Neural cell (in vitro differentiated cells): Measurements from ENCODE around the gene PRG3. TPM values are rescaled to one million over a fixed set of nuclear protein-coding genes. Genes with fewer than 3 reads are reported as not detected.

ENCODE experiments used
- H2AFZ ChIP-seq: fragments of 200-600, 300-800 bp; sonication (generic), shearing (Covaris generic); 2 replicates; pipeline ENCODE4 v1.6.0; 2014; ENCODE audit warnings: low read depth, mild to moderate bottlenecking, antibody characterized with exemption, low read length, moderate library complexity
- H3F3A ChIP-seq: fragments of 200-600 bp; shearing (Covaris generic); 2 replicates; pipeline ENCODE4 v1.6.1; 2016; ENCODE audit warnings: mild to moderate bottlenecking, moderate library complexity, mixed read lengths, antibody characterized with exemption, low read length; ENCODE audit not compliant: insufficient read depth, poor library complexity, severe bottlenecking
- H3K27ac ChIP-seq: fragments of 200-600, 300-800 bp; sonication (generic), shearing (Covaris generic); 2 replicates; pipeline ENCODE4 v1.5.1; 2014; ENCODE audit warnings: mild to moderate bottlenecking, low read length, moderate library complexity
- H3K27me3 ChIP-seq: fragments of 300-800, 200-600 bp; sonication (generic), shearing (Covaris generic); 2 replicates; pipeline ENCODE4 v1.6.0; 2014; ENCODE audit warnings: mild to moderate bottlenecking, low read depth, low read length, moderate library complexity; ENCODE audit not compliant: insufficient read depth
- H3K36me3 ChIP-seq: fragments of 300-800, 200-600 bp; sonication (generic), shearing (Covaris generic); 2 replicates; pipeline ENCODE4 v1.5.1; 2014; ENCODE audit warnings: mild to moderate bottlenecking, antibody characterized with exemption, low read length, moderate library complexity; ENCODE audit not compliant: insufficient read depth
- H3K4me2 ChIP-seq: fragments of 300-800, 200-600 bp; sonication (generic), shearing (Covaris generic); 2 replicates; pipeline ENCODE4 v1.6.0; 2014; ENCODE audit warnings: mild to moderate bottlenecking, low read length
- H3K4me3 ChIP-seq: fragments of 300-800, 200-600 bp; sonication (generic), shearing (Covaris generic); 2 replicates; pipeline ENCODE4 v1.5.1; 2014; ENCODE audit warnings: mild to moderate bottlenecking, low read length, moderate library complexity
- H3K79me2 ChIP-seq: fragments of 200-600 bp; shearing (Covaris generic); replicated peaks from 2 replicates; pipeline ENCODE4 v1.6.0; 2014; ENCODE audit warnings: mild to moderate bottlenecking, low read length, moderate library complexity; ENCODE audit not compliant: insufficient read depth
- H3K9ac ChIP-seq: fragments of 300-800, 200-600 bp; sonication (generic), shearing (Covaris generic); 2 replicates; pipeline ENCODE4 v1.6.1; 2016; ENCODE audit warnings: mild to moderate bottlenecking, low read length, mixed read lengths
- H3K9me2 ChIP-seq: fragments of 200-600 bp; shearing (Covaris generic); 2 replicates; pipeline ENCODE4 v1.6.1; 2016; ENCODE audit warnings: mild to moderate bottlenecking, low read length, mixed read lengths; ENCODE audit not compliant: insufficient read depth
- H3K9me3 ChIP-seq: fragments of 200-600, 300-800 bp; sonication (generic), shearing (Covaris generic); 2 replicates; pipeline ENCODE4 v1.6.1; 2016; ENCODE audit warnings: mild to moderate bottlenecking, mixed run types, low read length, moderate library complexity, mixed read lengths
- H4K20me1 ChIP-seq: fragments of 200-600 bp; shearing (Covaris generic); 2 replicates; pipeline ENCODE4 v1.6.1; 2016; ENCODE audit warnings: mild to moderate bottlenecking, mixed run types; ENCODE audit not compliant: insufficient read depth
- CTCF ChIP-seq: fragments of 450-650 bp; IDR thresholded peaks from 2 replicates; pipeline ENCODE4 v1.5.1; 2014; ENCODE audit warnings: antibody characterized with exemption, mild to moderate bottlenecking, moderate library complexity; ENCODE audit not compliant: poor library complexity, severe bottlenecking
- EP300 ChIP-seq: fragments of 450-650 bp; conservative IDR thresholded peaks from 2 replicates; pipeline ENCODE4 v1.6.1; 2014; ENCODE audit warnings: antibody characterized with exemption, mild to moderate bottlenecking, moderate library complexity; ENCODE audit not compliant: poor library complexity, severe bottlenecking
- EZH2 ChIP-seq: fragments of 200-600, 300-800 bp; shearing (Covaris generic), sonication (generic); IDR thresholded peaks from 2 replicates; pipeline ENCODE4 v1.6.1; 2014; ENCODE audit warnings: antibody characterized with exemption, low read length, borderline replicate concordance, mild to moderate bottlenecking; ENCODE audit not compliant: insufficient read depth, poor library complexity, severe bottlenecking
- MXI1 ChIP-seq: fragments of 450-650 bp; conservative IDR thresholded peaks from 2 replicates; pipeline ENCODE4 v1.6.1; 2014; ENCODE audit warnings: antibody characterized with exemption, mild to moderate bottlenecking; ENCODE audit not compliant: poor library complexity, severe bottlenecking
- POLR2AphosphoS5 ChIP-seq: IDR thresholded peaks from 2 replicates; pipeline ENCODE4 v1.6.1; 2012
- RAD21 ChIP-seq: fragments of 450-650 bp; conservative IDR thresholded peaks from 2 replicates; pipeline ENCODE4 v1.6.1; 2014; ENCODE audit warnings: antibody characterized with exemption, mild to moderate bottlenecking, moderate library complexity
- SMC3 ChIP-seq: fragments of 450-650 bp; conservative IDR thresholded peaks from 2 replicates; pipeline ENCODE4 v1.6.1; 2014; ENCODE audit warnings: antibody characterized with exemption, mild to moderate bottlenecking, moderate library complexity; ENCODE audit not compliant: poor library complexity
- TAF1 ChIP-seq: IDR thresholded peaks from 2 replicates; pipeline ENCODE4 v1.6.1; 2012; ENCODE audit warnings: low read depth
- polyA plus RNA-seq: library from polyadenylated mRNA; depleted of rRNA; stranded (reverse); fragments of >200 nt; gene quantifications from 2 replicates; pipeline ENCODE4 v1.2.3, GENCODE V29; 2014
- TF ChIP-seq, protein P1 (sequence below): IDR thresholded peaks from 2 replicates; pipeline ENCODE4 v1.6.1; 2012; ENCODE audit warnings: borderline replicate concordance

The PRG3 gene
- polyA plus RNA-seq, 1 donor from 2014 or later, result not detected

- Histone ChIP-seq H3F3A (no peaks in the 10 kb centered on the region), H3K9me2 (no peaks in the 10 kb centered on the region), H3K4me2 (no peak overlapping the region), H3K9me3 (no peaks in the 10 kb centered on the region), H3K36me3 (no peaks in the 10 kb centered on the region), H3K27me3 (no peaks in the 10 kb centered on the region), H4K20me1 (no peaks in the 10 kb centered on the region), H3K79me2 (no peaks in the 10 kb centered on the region), H3K9ac (no peak overlapping the region), H3K27ac (no peak overlapping the region), H2AFZ (no peak overlapping the region), H3K4me3 (no peak overlapping the region)
- no peak for TF ChIP-seq SMC3
- TF ChIP-seq EP300, result no peak
- TF ChIP-seq EZH2, result no peak
- TF ChIP-seq CTCF, result no peak
- TF ChIP-seq RAD21, result no peak
- no peak for TF ChIP-seq POLR2AphosphoS5
- no peak for TF ChIP-seq TAF1
- no peak for TF ChIP-seq MXI1
- TF ChIP-seq, protein P1, sequence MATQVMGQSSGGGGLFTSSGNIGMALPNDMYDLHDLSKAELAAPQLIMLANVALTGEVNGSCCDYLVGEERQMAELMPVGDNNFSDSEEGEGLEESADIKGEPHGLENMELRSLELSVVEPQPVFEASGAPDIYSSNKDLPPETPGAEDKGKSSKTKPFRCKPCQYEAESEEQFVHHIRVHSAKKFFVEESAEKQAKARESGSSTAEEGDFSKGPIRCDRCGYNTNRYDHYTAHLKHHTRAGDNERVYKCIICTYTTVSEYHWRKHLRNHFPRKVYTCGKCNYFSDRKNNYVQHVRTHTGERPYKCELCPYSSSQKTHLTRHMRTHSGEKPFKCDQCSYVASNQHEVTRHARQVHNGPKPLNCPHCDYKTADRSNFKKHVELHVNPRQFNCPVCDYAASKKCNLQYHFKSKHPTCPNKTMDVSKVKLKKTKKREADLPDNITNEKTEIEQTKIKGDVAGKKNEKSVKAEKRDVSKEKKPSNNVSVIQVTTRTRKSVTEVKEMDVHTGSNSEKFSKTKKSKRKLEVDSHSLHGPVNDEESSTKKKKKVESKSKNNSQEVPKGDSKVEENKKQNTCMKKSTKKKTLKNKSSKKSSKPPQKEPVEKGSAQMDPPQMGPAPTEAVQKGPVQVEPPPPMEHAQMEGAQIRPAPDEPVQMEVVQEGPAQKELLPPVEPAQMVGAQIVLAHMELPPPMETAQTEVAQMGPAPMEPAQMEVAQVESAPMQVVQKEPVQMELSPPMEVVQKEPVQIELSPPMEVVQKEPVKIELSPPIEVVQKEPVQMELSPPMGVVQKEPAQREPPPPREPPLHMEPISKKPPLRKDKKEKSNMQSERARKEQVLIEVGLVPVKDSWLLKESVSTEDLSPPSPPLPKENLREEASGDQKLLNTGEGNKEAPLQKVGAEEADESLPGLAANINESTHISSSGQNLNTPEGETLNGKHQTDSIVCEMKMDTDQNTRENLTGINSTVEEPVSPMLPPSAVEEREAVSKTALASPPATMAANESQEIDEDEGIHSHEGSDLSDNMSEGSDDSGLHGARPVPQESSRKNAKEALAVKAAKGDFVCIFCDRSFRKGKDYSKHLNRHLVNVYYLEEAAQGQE, result no peak
Measured at GRCh38 chr11:57374966-57375365, 6.0 kb downstream of the PRG3 start.

DNA sequence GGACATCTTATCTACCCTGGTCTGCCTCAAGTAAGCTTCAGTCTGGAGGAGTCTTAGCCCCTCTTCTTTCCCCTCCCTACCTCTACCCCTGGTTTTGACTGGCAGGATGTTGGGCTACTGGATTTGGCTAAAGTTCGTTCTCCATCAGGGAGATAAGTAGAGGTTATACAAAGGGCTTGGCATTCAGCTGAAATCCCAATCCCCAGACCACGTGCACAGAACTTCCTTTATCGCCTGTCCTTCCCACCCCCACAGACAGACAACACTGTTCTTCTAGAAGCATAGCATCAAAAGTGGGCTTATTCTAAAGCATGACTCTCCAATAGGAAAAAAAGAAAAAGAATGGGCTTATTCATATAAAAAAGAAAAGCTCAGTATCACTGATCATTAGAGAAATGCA lies 7.8 kb downstream of the PRG3 start:
- no peaks in the 10 kb centered on the region for H3K9me2 ChIP-seq
- no peaks in the 10 kb centered on the region for H3K79me2 ChIP-seq
- H3K36me3 ChIP-seq, result no peaks in the 10 kb centered on the region
- H3K9ac ChIP-seq, result no peak overlapping the region
- H3K27ac ChIP-seq, result no peak overlapping the region
- no peak overlapping the region for H2AFZ ChIP-seq
- no peaks in the 10 kb centered on the region for H3F3A ChIP-seq
- TF ChIP-seq SMC3 (no peak), EP300 (no peak), TAF1 (no peak), RAD21 (no peak), CTCF (no peak), MXI1 (no peak), POLR2AphosphoS5 (no peak), EZH2 (no peak)
- TF ChIP-seq, protein P1, result no peak
- H3K9me3 ChIP-seq, result no peaks in the 10 kb centered on the region
- no peaks in the 10 kb centered on the region for H4K20me1 ChIP-seq
- no peak overlapping the region for H3K4me2 ChIP-seq
- no peaks in the 10 kb centered on the region for H3K27me3 ChIP-seq
- no peak overlapping the region for H3K4me3 ChIP-seq
